SK-N-SH treated with all-trans-retinoic acid at 6 μM for 48 hours (cell line): Measurements from ENCODE around the gene ATP9A.

ENCODE experiments used
- ATAC-seq: fragments of 200-7000 bp; cut with Tn5 transposase; 3 replicates; pipeline ENCODE4 v1.9.1; 2020; ENCODE audit warnings: mild to moderate bottlenecking, moderate library complexity
- ARNTL ChIP-seq: fragments of 450-650 bp; formaldehyde crosslinking; IDR thresholded peaks from 2 replicates; pipeline ENCODE4 v1.5.0; 2020; ENCODE audit warnings: low read depth, mild to moderate bottlenecking, moderate library complexity, borderline replicate concordance
- CSDC2 ChIP-seq: fragments of 250-450 bp; sonication (Bioruptor Pico); IDR thresholded peaks from 2 replicates; pipeline ENCODE4 v1.5.0; 2020; ENCODE audit warnings: mild to moderate bottlenecking, moderate library complexity
- ESRRG ChIP-seq: fragments of 250-450 bp; sonication (Bioruptor Pico); IDR thresholded peaks from 2 replicates; pipeline ENCODE4 v1.6.1; 2021; ENCODE audit warnings: mild to moderate bottlenecking
- GLIS3 ChIP-seq: fragments of 250-450 bp; sonication (Bioruptor Pico); IDR thresholded peaks from 2 replicates; pipeline ENCODE4 v1.5.0; 2020; ENCODE audit warnings: mild to moderate bottlenecking, moderate library complexity
- ISL1 ChIP-seq: fragments of 250-450 bp; sonication (Bioruptor Pico); IDR thresholded peaks from 2 replicates; pipeline ENCODE4 v2.1.2; 2022; ENCODE audit warnings: mild to moderate bottlenecking, moderate library complexity
- PPARA ChIP-seq: fragments of 250-450 bp; sonication (Bioruptor Pico); IDR thresholded peaks from 2 replicates; pipeline ENCODE4 v1.5.0; 2020; ENCODE audit warnings: mild to moderate bottlenecking, borderline replicate concordance
- RARB ChIP-seq: fragments of 250-450 bp; sonication (Bioruptor Pico); IDR thresholded peaks from 2 replicates; pipeline ENCODE4 v1.8.0; 2021; ENCODE audit warnings: mild to moderate bottlenecking, moderate library complexity
- SNAI2 ChIP-seq: fragments of 250-450 bp; sonication (Bioruptor Pico); IDR thresholded peaks from 2 replicates; pipeline ENCODE4 v1.5.0; 2020; ENCODE audit warnings: mild to moderate bottlenecking, moderate library complexity
- TCF4 ChIP-seq: fragments of 250-450 bp; sonication (Bioruptor Pico); IDR thresholded peaks from 2 replicates; pipeline ENCODE4 v1.8.0; 2021; ENCODE audit warnings: mild to moderate bottlenecking, moderate library complexity, borderline replicate concordance
- TOX ChIP-seq: fragments of 250-450 bp; sonication (Bioruptor Pico); IDR thresholded peaks from 2 replicates; pipeline ENCODE4 v1.8.0; 2021; ENCODE audit warnings: mild to moderate bottlenecking, moderate library complexity, borderline replicate concordance
- ZC3H10 ChIP-seq: fragments of 250-450 bp; sonication (Bioruptor Pico); IDR thresholded peaks from 2 replicates; pipeline ENCODE4 v1.5.1; 2021; ENCODE audit warnings: mild to moderate bottlenecking, moderate library complexity
- ZFP3 ChIP-seq: fragments of 250-450 bp; sonication (Bioruptor Pico); IDR thresholded peaks from 2 replicates; pipeline ENCODE4 v1.5.0; 2020; ENCODE audit warnings: mild to moderate bottlenecking, moderate library complexity
- ZFP30 ChIP-seq: fragments of 450-650 bp; formaldehyde crosslinking; IDR thresholded peaks from 2 replicates; pipeline ENCODE4 v1.5.0; 2022; ENCODE audit warnings: mild to moderate bottlenecking, moderate library complexity
- ZNF70 ChIP-seq: fragments of 450-650 bp; formaldehyde crosslinking; IDR thresholded peaks from 2 replicates; pipeline ENCODE4 v1.5.0; 2020; ENCODE audit warnings: mild to moderate bottlenecking, moderate library complexity
- ZNF8 ChIP-seq: fragments of 450-650 bp; formaldehyde crosslinking; IDR thresholded peaks from 2 replicates; pipeline ENCODE4 v1.5.0; 2020; ENCODE audit warnings: mild to moderate bottlenecking, moderate library complexity
- TF ChIP-seq, protein P1 (sequence below): fragments of 250-450 bp; sonication (Bioruptor Pico); IDR thresholded peaks from 2 replicates; pipeline ENCODE4 v1.5.1; 2020; ENCODE audit warnings: low read depth, mild to moderate bottlenecking, moderate library complexity
- TF ChIP-seq, protein P2 (sequence below): fragments of 250-450 bp; sonication (Bioruptor Pico); IDR thresholded peaks from 2 replicates; pipeline ENCODE4 v1.8.0; 2020; ENCODE audit warnings: mild to moderate bottlenecking, moderate library complexity, borderline replicate concordance
- TF ChIP-seq, protein P3 (sequence below): fragments of 250-450 bp; sonication (Bioruptor Pico); IDR thresholded peaks from 2 replicates; pipeline ENCODE4 v1.5.1; 2021; ENCODE audit warnings: mild to moderate bottlenecking, moderate library complexity
- TF ChIP-seq, protein P4 (sequence below): fragments of 250-450 bp; sonication (Bioruptor Pico); IDR thresholded peaks from 2 replicates; pipeline ENCODE4 v1.5.0; 2020; ENCODE audit warnings: mild to moderate bottlenecking, moderate library complexity

The ATP9A gene

GRCh38 chr20:51593584-51593983 is 174.6 kb downstream of the ATP9A start (continued):
- TF ChIP-seq, protein P1, sequence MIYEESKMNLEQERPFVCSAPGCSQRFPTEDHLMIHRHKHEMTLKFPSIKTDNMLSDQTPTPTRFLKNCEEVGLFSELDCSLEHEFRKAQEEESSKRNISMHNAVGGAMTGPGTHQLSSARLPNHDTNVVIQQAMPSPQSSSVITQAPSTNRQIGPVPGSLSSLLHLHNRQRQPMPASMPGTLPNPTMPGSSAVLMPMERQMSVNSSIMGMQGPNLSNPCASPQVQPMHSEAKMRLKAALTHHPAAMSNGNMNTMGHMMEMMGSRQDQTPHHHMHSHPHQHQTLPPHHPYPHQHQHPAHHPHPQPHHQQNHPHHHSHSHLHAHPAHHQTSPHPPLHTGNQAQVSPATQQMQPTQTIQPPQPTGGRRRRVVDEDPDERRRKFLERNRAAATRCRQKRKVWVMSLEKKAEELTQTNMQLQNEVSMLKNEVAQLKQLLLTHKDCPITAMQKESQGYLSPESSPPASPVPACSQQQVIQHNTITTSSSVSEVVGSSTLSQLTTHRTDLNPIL (CRISPR knock-in tag) = no peak
- TF ChIP-seq GLIS3 (CRISPR knock-in tag) (no peak), SNAI2 (CRISPR knock-in tag) (no peak), TCF4 (CRISPR knock-in tag) (no peak), PPARA (CRISPR knock-in tag) (no peak), TOX (no peak), ZC3H10 (CRISPR knock-in tag) (no peak), RARB (no peak), ZNF70 (CRISPR knock-in tag) (no peak), ESRRG (CRISPR knock-in tag) (no peak)

GRCh38 chr20:51592564-51592963 is 175.6 kb downstream of the ATP9A start:
- TF ChIP-seq GLIS3 (CRISPR knock-in tag) = no peak
- TF ChIP-seq ARNTL (CRISPR knock-in tag) = no peak
- no peak for TF ChIP-seq CSDC2 (CRISPR knock-in tag)
- TF ChIP-seq ISL1 = no peak
- no peak for ATAC-seq

DNA sequence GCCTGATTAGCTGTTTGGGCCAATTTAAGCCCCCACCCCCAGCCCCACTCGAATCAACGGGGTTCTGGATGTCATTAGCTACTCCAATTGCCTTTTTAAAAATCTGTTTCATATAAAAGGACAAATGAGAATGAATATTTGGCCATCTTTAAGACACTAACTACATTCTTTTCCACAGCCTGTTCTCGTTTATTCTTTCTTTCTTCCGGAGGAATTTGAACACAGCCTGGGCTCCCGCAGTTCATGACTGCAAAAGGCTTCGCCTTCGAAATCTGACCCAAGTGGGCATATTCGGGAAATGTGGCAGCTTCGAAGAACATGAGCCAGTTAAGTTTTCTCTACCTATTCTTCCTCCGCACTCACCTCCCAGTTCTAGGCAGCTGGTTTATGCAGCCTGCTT is 176.3 kb downstream of the ATP9A start:
- TF ChIP-seq ZFP3 (CRISPR knock-in tag) (no peak), ISL1 (no peak), ZNF70 (CRISPR knock-in tag) (no peak), ZNF8 (CRISPR knock-in tag) (no peak), ZC3H10 (CRISPR knock-in tag) (no peak), TOX (no peak)
- TF ChIP-seq, protein P2, sequence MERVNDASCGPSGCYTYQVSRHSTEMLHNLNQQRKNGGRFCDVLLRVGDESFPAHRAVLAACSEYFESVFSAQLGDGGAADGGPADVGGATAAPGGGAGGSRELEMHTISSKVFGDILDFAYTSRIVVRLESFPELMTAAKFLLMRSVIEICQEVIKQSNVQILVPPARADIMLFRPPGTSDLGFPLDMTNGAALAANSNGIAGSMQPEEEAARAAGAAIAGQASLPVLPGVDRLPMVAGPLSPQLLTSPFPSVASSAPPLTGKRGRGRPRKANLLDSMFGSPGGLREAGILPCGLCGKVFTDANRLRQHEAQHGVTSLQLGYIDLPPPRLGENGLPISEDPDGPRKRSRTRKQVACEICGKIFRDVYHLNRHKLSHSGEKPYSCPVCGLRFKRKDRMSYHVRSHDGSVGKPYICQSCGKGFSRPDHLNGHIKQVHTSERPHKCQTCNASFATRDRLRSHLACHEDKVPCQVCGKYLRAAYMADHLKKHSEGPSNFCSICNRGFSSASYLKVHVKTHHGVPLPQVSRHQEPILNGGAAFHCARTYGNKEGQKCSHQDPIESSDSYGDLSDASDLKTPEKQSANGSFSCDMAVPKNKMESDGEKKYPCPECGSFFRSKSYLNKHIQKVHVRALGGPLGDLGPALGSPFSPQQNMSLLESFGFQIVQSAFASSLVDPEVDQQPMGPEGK (CRISPR knock-in tag) = no peak
- TF ChIP-seq, protein P3, sequence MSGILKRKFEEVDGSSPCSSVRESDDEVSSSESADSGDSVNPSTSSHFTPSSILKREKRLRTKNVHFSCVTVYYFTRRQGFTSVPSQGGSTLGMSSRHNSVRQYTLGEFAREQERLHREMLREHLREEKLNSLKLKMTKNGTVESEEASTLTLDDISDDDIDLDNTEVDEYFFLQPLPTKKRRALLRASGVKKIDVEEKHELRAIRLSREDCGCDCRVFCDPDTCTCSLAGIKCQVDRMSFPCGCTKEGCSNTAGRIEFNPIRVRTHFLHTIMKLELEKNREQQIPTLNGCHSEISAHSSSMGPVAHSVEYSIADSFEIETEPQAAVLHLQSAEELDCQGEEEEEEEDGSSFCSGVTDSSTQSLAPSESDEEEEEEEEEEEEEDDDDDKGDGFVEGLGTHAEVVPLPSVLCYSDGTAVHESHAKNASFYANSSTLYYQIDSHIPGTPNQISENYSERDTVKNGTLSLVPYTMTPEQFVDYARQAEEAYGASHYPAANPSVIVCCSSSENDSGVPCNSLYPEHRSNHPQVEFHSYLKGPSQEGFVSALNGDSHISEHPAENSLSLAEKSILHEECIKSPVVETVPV (CRISPR knock-in tag) = no peak
- TF ChIP-seq, protein P4, sequence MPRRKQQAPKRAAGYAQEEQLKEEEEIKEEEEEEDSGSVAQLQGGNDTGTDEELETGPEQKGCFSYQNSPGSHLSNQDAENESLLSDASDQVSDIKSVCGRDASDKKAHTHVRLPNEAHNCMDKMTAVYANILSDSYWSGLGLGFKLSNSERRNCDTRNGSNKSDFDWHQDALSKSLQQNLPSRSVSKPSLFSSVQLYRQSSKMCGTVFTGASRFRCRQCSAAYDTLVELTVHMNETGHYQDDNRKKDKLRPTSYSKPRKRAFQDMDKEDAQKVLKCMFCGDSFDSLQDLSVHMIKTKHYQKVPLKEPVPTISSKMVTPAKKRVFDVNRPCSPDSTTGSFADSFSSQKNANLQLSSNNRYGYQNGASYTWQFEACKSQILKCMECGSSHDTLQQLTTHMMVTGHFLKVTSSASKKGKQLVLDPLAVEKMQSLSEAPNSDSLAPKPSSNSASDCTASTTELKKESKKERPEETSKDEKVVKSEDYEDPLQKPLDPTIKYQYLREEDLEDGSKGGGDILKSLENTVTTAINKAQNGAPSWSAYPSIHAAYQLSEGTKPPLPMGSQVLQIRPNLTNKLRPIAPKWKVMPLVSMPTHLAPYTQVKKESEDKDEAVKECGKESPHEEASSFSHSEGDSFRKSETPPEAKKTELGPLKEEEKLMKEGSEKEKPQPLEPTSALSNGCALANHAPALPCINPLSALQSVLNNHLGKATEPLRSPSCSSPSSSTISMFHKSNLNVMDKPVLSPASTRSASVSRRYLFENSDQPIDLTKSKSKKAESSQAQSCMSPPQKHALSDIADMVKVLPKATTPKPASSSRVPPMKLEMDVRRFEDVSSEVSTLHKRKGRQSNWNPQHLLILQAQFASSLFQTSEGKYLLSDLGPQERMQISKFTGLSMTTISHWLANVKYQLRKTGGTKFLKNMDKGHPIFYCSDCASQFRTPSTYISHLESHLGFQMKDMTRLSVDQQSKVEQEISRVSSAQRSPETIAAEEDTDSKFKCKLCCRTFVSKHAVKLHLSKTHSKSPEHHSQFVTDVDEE (CRISPR knock-in tag) = no peak
- no peak for ATAC-seq

GRCh38 chr20:51588762-51589161 is 179.4 kb downstream of the ATP9A start:
- no peak for ATAC-seq

More at GRCh38 chr20:51588762-51589161, 179.4 kb downstream of the ATP9A start:
- TF ChIP-seq PPARA (CRISPR knock-in tag) = no peak
- TF ChIP-seq, protein P1 (CRISPR knock-in tag) = no peak
- TF ChIP-seq ZC3H10 (CRISPR knock-in tag) = no peak
- TF ChIP-seq ZFP3 (CRISPR knock-in tag) = no peak
- TF ChIP-seq TOX = no peak
- no peak for TF ChIP-seq ZFP30 (CRISPR knock-in tag)
- no peak for TF ChIP-seq ESRRG (CRISPR knock-in tag)
- TF ChIP-seq ZNF8 (CRISPR knock-in tag) = no peak
- TF ChIP-seq, protein P3 (CRISPR knock-in tag) = no peak
